Stomach (tissue), 4 donors: Measurements from ENCODE around the gene C5AR2.

ENCODE experiments used
- CTCF ChIP-seq, 7 experiments: fragments of 450-650 bp in 4 of 7; fragments of 200-600 bp in 3 of 7; sonication (generic) in 3 of 7; IDR thresholded peaks; one replicate each; pipeline ENCODE4 v1.5.1; 2016 to 2019; ENCODE audit warnings: antibody characterized with exemption in 7 of 7, control low read depth in 2 of 7, mild to moderate bottlenecking in 1 of 7
- POLR2A ChIP-seq, 4 donors: fragments of 450-650 bp; IDR thresholded peaks; one replicate each; pipeline ENCODE4 v1.6.1; 2016; ENCODE audit warnings: antibody characterized with exemption in 4 of 4, control low read depth in 2 of 4, mild to moderate bottlenecking in 1 of 4, moderate library complexity in 1 of 4

GRCh38 chr19:47310323-47310722 lies 21.7 kb upstream of the C5AR2 start:
- TF ChIP-seq POLR2A (IDR thresholded peaks at IDR 0.05) (no peak), CTCF (IDR thresholded peaks at IDR 0.05) (no peak)
